PC-9 (cell line): ENCODE results near the gene CCDC18. TPM values are rescaled to one million over a fixed set of nuclear protein-coding genes. Genes with fewer than 3 reads are reported as not detected.

ENCODE experiments used
- BruUV-seq: library from RNA; stranded (reverse); fragments of 400-500 nt; replicated peaks from 2 replicates; lab custom pipeline; 2021; lab: Mats Ljungman, UMichigan
- CTCF ChIA-PET: fragments of 300-600 bp; sonication (Branson Sonifier 250); formaldehyde crosslinking; loops from one replicate; lab custom pipeline; 2022; ENCODE audit warnings: antibody characterized with exemption; lab: Charles Lee
- POLR2A ChIA-PET: fragments of 300-600 bp; sonication (Branson Sonifier 250); formaldehyde crosslinking; loops from one replicate; lab custom pipeline; 2022; ENCODE audit warnings: antibody characterized with exemption; ENCODE audit not compliant: unreplicated experiment; lab: Charles Lee
- DNase-seq, 2 experiments: peaks; one replicate each; pipeline versions ENCODE4 v3.0.0 to v3.0.0-alpha.2; 2015 to 2022; ENCODE audit warnings: mixed read lengths in 1 of 2
- H2AFZ ChIP-seq: fragments of 200-600 bp; sonication (generic); 2 replicates; pipeline ENCODE4 v1.8.1; 2017; ENCODE audit warnings: antibody characterized with exemption
- H3F3A ChIP-seq: fragments of 200-600 bp; sonication (generic); 2 replicates; pipeline ENCODE4 v1.8.1; 2017; ENCODE audit warnings: antibody characterized with exemption, mild to moderate bottlenecking, low read depth; ENCODE audit not compliant: insufficient read depth
- H3K27ac ChIP-seq: fragments of 200-600 bp; sonication (generic); 2 replicates; pipeline ENCODE4 v1.6.1; 2016; ENCODE audit warnings: mixed run types
- H3K27me3 ChIP-seq: fragments of 200-600 bp; sonication (generic); 2 replicates; pipeline ENCODE4 v1.6.1; 2016; ENCODE audit warnings: low read depth, mixed run types; ENCODE audit not compliant: insufficient read depth
- H3K36me3 ChIP-seq: fragments of 200-600 bp; sonication (generic); 2 replicates; pipeline ENCODE4 v1.6.1; 2016; ENCODE audit warnings: low read depth, mixed run types
- H3K4me1 ChIP-seq: fragments of 200-600 bp; sonication (generic); replicated peaks from 2 replicates; pipeline ENCODE4 v1.6.1; 2016; ENCODE audit warnings: mixed run types; ENCODE audit not compliant: insufficient read depth
- H3K4me2 ChIP-seq: fragments of 200-600 bp; sonication (generic); 2 replicates; pipeline ENCODE4 v1.6.1; 2017; ENCODE audit warnings: mixed run types
- H3K4me3 ChIP-seq: fragments of 200-600 bp; sonication (generic); 2 replicates; pipeline ENCODE4 v1.6.1; 2016; ENCODE audit warnings: mixed run types
- H3K79me2 ChIP-seq: fragments of 200-600 bp; sonication (generic); 2 replicates; pipeline ENCODE4 v1.6.1; 2017; ENCODE audit warnings: low read depth, mixed run types
- H3K9me2 ChIP-seq: fragments of 200-600 bp; sonication (generic); 2 replicates; pipeline ENCODE4 v1.8.1; 2017; ENCODE audit warnings: mild to moderate bottlenecking; ENCODE audit not compliant: insufficient read depth
- H3K9me3 ChIP-seq: fragments of 200-600 bp; sonication (generic); 2 replicates; pipeline ENCODE4 v1.8.1; 2016; ENCODE audit warnings: low read depth; ENCODE audit not compliant: insufficient read depth
- H4K20me1 ChIP-seq: fragments of 200-600 bp; sonication (generic); 2 replicates; pipeline ENCODE4 v1.8.1; 2017; ENCODE audit not compliant: insufficient read depth
- EZH2 ChIP-seq: fragments of 200-600 bp; sonication (generic); IDR thresholded peaks from 2 replicates; pipeline ENCODE4 v1.8.0; 2017; ENCODE audit warnings: antibody characterized with exemption, low read depth
- intact Hi-C: fragments of 100-400 bp; cut with micrococcal nuclease; formaldehyde crosslinking; loops from one replicate; pipeline ENCODE4 v1.10.0; 2022; ENCODE audit not compliant: unreplicated experiment
- total RNA-seq: library from RNA; stranded (reverse); gene quantifications from 2 replicates; pipeline ENCODE4 v1.2.3, GENCODE V29; 2021
- TF ChIP-seq, protein P1 (sequence below): fragments of 200-600 bp; sonication (generic); conservative IDR thresholded peaks from 2 replicates; pipeline ENCODE4 v1.6.1; 2017; ENCODE audit warnings: mixed run types, antibody characterized with exemption, mild to moderate bottlenecking, moderate library complexity

CCDC18 gene
- total RNA-seq, 1 experiment from 2014 or later = 15.4 TPM

DNA sequence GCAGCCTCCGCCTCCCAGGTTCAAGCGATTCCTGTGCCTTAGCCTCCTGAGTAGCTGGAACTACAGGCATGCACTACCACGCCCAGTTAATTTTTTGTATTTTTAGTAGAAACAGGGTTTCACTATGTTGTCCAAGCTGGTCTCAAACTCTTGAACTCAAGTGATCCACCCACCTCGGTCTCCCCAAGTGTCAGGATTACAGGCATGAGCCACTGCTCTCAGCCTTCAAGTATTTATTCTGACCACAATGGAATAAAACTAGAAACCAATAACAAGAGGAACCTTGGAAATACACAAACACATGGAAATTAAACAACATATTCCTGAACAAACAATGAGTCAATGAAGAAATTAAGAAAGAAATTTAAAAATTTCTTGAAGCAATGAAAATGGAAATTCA, 132.5 kb downstream of the CCDC18 start:
- Histone ChIP-seq H3F3A (no peaks in the 10 kb centered on the region), H3K4me3 (no peak overlapping the region), H3K79me2 (no peaks in the 10 kb centered on the region), H3K4me2 (no peak overlapping the region), H2AFZ (no peak overlapping the region), H3K4me1 (no peaks in the 10 kb centered on the region), H3K27ac (no peak overlapping the region), H3K9me3 (no peaks in the 10 kb centered on the region), H3K27me3 (no peaks in the 10 kb centered on the region), H4K20me1 (no peaks in the 10 kb centered on the region), H3K9me2 (no peaks in the 10 kb centered on the region; the same call in 1 of the 2 replicates), H3K36me3 (no peaks in the 10 kb centered on the region)
- no peak for DNase-seq
- ChIA-PET POLR2A (no interaction called here), CTCF (interaction anchor here (0.7 kb wide), 1 partner anchor 19 kb away, joined by 4 read pairs; no protein-coding TSS in a partner anchor)
- TF ChIP-seq, protein P1, sequence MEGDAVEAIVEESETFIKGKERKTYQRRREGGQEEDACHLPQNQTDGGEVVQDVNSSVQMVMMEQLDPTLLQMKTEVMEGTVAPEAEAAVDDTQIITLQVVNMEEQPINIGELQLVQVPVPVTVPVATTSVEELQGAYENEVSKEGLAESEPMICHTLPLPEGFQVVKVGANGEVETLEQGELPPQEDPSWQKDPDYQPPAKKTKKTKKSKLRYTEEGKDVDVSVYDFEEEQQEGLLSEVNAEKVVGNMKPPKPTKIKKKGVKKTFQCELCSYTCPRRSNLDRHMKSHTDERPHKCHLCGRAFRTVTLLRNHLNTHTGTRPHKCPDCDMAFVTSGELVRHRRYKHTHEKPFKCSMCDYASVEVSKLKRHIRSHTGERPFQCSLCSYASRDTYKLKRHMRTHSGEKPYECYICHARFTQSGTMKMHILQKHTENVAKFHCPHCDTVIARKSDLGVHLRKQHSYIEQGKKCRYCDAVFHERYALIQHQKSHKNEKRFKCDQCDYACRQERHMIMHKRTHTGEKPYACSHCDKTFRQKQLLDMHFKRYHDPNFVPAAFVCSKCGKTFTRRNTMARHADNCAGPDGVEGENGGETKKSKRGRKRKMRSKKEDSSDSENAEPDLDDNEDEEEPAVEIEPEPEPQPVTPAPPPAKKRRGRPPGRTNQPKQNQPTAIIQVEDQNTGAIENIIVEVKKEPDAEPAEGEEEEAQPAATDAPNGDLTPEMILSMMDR = no peak
- intact Hi-C loops = no loop called here
- BruUV-seq = no TSS peak

GRCh38 chr1:93317207-93317606, 136.7 kb downstream of the CCDC18 start:
- no peaks in the 10 kb centered on the region for H3K9me3 ChIP-seq
- H3K27me3 ChIP-seq = no peaks in the 10 kb centered on the region
- no peak for DNase-seq
- H3K9me2 ChIP-seq = no peaks in the 10 kb centered on the region; the same call in 1 of the 2 replicates
- no peak overlapping the region for H3K4me2 ChIP-seq
- BruUV-seq = no TSS peak
- TF ChIP-seq, protein P1 = no peak
- no peak for TF ChIP-seq EZH2
- CTCF ChIA-PET = interaction anchor here (0.6 kb wide), 1 partner anchor 237 kb away, joined by 3 read pairs; no protein-coding TSS in a partner anchor
- no peaks in the 10 kb centered on the region for H3K79me2 ChIP-seq
- intact Hi-C loops = no loop called here
- H3K4me3 ChIP-seq = no peak overlapping the region
- POLR2A ChIA-PET = interaction anchor here (0.6 to 0.7 kb wide), 2 partner anchors 14 to 158 kb away, joined by 3 to 8 read pairs; no protein-coding TSS in a partner anchor
- H2AFZ ChIP-seq = no peak overlapping the region
- no peaks in the 10 kb centered on the region for H3K36me3 ChIP-seq
- no peaks in the 10 kb centered on the region for H4K20me1 ChIP-seq
- H3K27ac ChIP-seq = no peak overlapping the region
- H3F3A ChIP-seq = peaks cover 5% of the 10 kb centered on the region; the same call in 1 of the 2 replicates
- peaks cover 12% of the 10 kb centered on the region for H3K4me1 ChIP-seq

- CTCF ChIA-PET = no interaction called here
- Histone ChIP-seq H3K4me1 (peaks cover 19% of the 10 kb centered on the region), H3K4me2 (no peak overlapping the region), H3K36me3 (no peaks in the 10 kb centered on the region), H3K9me3 (no peaks in the 10 kb centered on the region), H3K79me2 (no peaks in the 10 kb centered on the region), H3K27me3 (no peaks in the 10 kb centered on the region), H2AFZ (no peak overlapping the region), H3F3A (peaks cover 11% of the 10 kb centered on the region; the same call in 1 of the 2 replicates), H3K4me3 (no peak overlapping the region), H4K20me1 (no peaks in the 10 kb centered on the region), H3K27ac (no peak overlapping the region), H3K9me2 (no peaks in the 10 kb centered on the region; the same call in 1 of the 2 replicates)
- BruUV-seq = no TSS peak
- no peak for DNase-seq
- intact Hi-C loops = no loop called here
- TF ChIP-seq EZH2 = no peak
- TF ChIP-seq, protein P1 = no peak
- POLR2A ChIA-PET = interaction anchor here (0.7 kb wide), 1 partner anchor 27 kb away, joined by 3 read pairs; no protein-coding TSS in a partner anchor
Observed at GRCh38 chr1:93317943-93318342, 137.4 kb downstream of the CCDC18 start.
